HG02870 (cell line): Measurements from ENCODE around the gene SLC7A7.
"Not testable (repeated sequence)": the region's sequence is repeated elsewhere in the genome, so short reads cannot be mapped to it uniquely, and the experiment has no call there.

Experiments used
- ATAC-seq: cut with Tn5 transposase; IDR thresholded peaks from one replicate; pipeline ENCODE4 v1.9.1; 2021; ENCODE audit warnings: mild to moderate bottlenecking, moderate library complexity; ENCODE audit not compliant: unreplicated experiment

The SLC7A7 gene

GRCh38 chr14:22794551-22794951 lies 20.7 kb downstream of the SLC7A7 start:
- no peak for ATAC-seq

- ATAC-seq, result no peak
Observed at GRCh38 chr14:22793976-22794375, 21.3 kb downstream of the SLC7A7 start.

GRCh38 chr14:22793550-22793949 lies 21.7 kb downstream of the SLC7A7 start:
- not testable (repeated sequence) for ATAC-seq

- no peak for ATAC-seq
Observed at GRCh38 chr14:22792158-22792557, 23.1 kb downstream of the SLC7A7 start.

GRCh38 chr14:22791301-22791700 lies 23.9 kb downstream of the SLC7A7 start:
- no peak for ATAC-seq

GRCh38 chr14:22786685-22787084 lies 28.6 kb downstream of the SLC7A7 start:
- ATAC-seq, result no peak

- no peak for ATAC-seq
Observed at GRCh38 chr14:22781301-22781991, 33.8 kb downstream of the SLC7A7 start.

- no peak for ATAC-seq
Observed at GRCh38 chr14:22780941-22781300, 34.3 kb downstream of the SLC7A7 start.

GRCh38 chr14:22780105-22780679 lies 35.0 kb downstream of the SLC7A7 start:
- no peak for ATAC-seq

- no peak for ATAC-seq
Observed at GRCh38 chr14:22778084-22778483, 37.2 kb downstream of the SLC7A7 start.

GRCh38 chr14:22776849-22777248 lies 38.4 kb downstream of the SLC7A7 start:
- not testable (repeated sequence) for ATAC-seq

- no peak for ATAC-seq
Observed at GRCh38 chr14:22776215-22776614, 39.0 kb downstream of the SLC7A7 start.

- ATAC-seq, result no peak
Observed at GRCh38 chr14:22774011-22774706, 41.1 kb downstream of the SLC7A7 start.

- no peak for ATAC-seq
Observed at GRCh38 chr14:22773162-22774010, 41.8 kb downstream of the SLC7A7 start.

GRCh38 chr14:22772725-22773124 lies 42.5 kb downstream of the SLC7A7 start:
- ATAC-seq, result no peak

GRCh38 chr14:22770481-22771187 lies 44.6 kb downstream of the SLC7A7 start:
- ATAC-seq, result no peak

- no peak for ATAC-seq
Observed at GRCh38 chr14:22769369-22769768, 45.9 kb downstream of the SLC7A7 start.

- no peak for ATAC-seq
Observed at GRCh38 chr14:22768947-22769346, 46.3 kb downstream of the SLC7A7 start.

- peak; percentile 23 for ATAC-seq
Observed at GRCh38 chr14:22767323-22767589, 48.0 kb downstream of the SLC7A7 start.

GRCh38 chr14:22766457-22767322 lies 48.5 kb downstream of the SLC7A7 start, which contains the start of gene OXA1L:
TSS of gene OXA1L (plus strand) at chr14:22766688. CDS start at chr14:22766702, 14 bp downstream.
- peak; percentile 82 for ATAC-seq
